NCI-H2171 (cell line): ENCODE results near the gene CCN2.
"Not testable (repeated sequence)": the region's sequence is repeated elsewhere in the genome, so short reads cannot be mapped to it uniquely, and the experiment has no call there.

Experiments
- DNase-seq: peaks from one replicate; lab custom pipeline; 2025; lab: John Stamatoyannopoulos, UW

CCN2 gene

DNA sequence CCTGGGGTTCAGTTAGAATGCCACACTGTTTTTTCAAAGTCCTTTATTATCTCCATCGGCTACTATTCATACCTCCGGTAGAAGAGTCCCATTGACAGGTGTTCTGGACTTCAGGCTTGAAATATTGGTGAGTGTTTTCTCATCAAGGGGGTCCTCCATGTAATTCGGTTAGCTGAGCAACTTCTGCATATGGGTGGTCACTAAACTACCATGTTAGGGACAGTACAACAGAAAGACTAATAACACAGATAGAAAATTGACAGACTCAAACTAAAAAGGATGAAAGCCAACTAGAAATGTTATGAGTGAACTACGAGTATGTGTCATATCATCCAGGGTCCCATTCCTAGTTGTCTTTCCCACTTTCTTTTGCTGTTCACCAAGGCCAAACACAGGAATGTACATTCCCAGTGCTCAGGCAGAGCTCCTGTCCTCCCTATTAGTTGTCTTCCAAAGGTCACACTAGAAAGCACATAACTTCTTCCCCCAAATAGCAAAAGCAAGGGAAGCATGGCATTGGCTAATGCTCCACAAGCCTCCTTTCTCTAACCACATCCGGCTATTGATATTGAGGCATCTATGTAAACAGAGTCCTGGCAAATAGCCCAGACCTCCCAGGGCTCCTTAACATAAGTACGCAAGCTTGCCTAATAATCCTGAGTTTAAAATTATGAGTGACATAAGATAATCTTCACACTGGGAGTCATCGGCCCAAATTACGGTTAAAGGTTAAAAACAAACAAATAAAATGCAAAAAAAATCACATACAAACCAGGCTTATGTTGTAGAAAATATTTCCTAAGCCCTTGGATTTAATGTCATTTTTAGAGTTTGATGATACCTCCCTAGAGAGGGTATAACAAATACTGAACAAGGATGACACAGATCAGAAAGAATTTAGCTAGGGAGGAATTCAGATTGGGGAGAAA lies 13.2 kb downstream of the CCN2 start:
- DNase-seq, result no peak

DNA sequence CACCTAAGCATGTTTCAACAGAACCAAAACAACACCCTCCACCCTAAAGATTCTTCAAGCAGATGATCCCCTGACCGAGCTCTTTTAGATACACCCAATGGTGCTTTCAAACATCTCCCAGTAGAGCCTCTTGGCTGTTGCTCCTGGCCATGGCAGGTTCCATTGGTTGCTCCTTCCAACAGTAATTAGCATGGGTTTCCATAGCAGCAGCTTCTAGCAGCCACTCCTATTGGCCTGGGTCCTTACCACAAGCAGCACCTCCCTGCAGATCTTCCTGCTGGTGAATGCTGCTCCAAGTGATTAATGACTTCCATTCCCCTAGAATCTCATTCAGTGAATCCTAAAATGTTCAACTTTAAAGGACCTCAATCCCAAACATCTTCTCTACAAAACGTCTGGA lies 13.9 kb downstream of the CCN2 start:
- no peak for DNase-seq

DNA sequence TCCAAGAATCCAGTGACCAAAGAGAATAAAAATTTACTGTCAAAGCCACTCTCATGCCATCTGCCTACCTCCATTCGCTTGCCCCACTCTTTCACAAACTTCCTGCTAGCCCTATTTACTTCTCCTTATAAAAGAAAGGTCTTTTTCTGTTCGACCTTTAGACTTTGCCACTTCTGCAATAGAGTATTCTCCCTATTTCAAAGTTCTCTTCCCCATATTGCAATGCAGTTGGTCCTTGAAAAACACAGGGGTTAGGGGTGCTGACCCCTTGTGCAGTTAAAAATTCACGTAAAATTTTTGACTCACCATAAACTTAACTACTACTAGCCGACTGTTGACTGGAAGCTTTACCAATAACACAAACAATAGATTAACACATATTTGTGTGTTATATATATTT lies 15.0 kb downstream of the CCN2 start:
- no peak for DNase-seq

DNA sequence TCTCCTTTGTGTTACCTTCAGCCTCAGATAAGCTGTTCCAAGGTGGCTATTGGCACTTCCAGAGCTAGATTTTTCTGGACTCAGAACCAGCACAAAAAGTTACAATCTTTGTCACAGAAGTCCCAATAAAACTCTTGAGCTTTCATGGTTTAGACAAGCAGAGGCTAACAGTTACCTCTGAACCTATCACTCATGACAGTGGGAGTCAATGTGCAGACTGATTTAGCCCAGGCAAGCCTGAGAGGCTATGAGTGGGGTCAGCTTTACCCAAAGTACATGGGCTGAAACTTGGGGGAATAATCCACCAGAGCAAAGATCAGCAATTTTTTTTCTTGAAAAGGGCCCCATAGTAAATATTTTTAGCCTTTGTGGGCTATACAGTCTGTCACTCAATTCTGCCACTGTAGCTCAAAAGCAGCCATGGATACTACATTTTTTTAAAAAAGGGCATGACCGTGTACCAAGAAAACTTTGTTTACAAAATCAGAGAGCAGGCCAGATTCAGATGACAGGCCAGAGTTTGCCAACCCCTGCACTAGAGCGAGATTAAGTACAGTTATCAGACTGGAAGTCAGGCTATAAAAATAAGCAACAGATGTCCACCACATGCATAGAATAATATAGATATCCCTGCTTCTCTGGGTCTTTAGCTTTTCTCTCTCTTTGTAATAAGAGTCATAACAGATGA lies 20.0 kb downstream of the CCN2 start:
- no peak for DNase-seq

DNA sequence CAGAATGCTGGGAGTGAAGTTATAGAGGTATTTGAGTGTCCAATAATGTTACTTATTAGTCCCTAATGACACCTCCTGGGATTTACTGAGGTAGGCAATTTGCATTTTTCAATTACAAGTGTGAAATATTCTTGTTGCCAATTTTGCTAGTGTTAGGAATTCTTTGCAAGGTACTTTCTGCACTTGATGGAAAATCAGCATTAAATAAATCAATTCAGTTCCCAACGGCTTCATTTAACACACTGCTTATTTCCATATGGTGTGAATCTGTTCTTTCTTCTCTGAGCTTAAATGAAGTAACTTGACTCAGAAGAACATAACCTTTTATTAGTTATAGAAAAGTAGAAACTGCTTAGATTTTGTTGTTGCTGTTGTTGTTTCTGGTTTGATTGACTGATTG lies 21.2 kb downstream of the CCN2 start:
- no peak for DNase-seq

DNA sequence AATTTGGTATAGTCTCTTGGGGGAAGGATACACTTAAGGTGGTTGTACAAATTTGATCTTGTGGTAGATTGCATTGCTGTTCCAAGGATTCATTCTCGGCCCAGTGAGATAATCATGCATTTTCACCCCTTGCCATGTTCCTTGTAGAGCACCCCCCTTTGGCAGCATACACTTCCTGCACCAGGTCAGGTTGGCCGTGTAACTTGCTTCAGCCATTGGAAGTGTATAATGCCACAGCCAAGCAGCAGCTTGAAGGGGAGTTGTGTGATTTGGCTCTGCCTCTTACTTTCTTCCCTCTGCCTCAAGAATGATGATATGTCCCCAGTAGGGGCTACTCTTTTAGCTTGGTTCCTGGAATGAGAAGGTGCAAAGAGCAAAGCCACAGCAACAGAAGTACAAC lies 21.9 kb downstream of the CCN2 start:
- no peak for DNase-seq

DNA sequence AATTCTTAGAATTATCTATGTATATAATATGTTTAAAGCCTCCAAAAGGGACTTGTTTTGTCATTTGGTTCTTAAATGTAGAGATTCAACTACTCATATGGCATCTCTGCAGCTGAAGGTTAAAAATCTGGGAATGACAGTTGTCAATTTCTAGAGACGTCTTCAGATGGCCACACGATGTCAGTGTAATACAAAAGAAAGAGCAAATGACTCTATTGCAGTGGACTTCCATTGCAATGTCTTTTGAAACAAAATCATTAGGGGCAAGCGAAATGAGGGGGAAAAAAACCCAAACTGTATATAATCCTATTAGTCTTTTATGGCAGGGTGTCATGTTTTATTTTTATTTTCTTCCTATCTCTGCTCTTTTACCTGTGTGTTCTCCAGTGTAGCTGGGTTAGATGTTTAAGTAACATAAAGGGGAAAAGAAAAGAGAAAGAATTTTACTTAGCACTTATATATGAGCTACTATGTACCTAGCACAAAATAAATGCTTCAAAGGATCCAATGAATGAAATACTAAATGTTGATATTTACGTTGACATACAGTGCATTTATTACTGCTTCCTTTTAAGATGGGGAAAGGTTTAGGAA lies 26.2 kb downstream of the CCN2 start:
- DNase-seq, result peak; percentile 2

DNA sequence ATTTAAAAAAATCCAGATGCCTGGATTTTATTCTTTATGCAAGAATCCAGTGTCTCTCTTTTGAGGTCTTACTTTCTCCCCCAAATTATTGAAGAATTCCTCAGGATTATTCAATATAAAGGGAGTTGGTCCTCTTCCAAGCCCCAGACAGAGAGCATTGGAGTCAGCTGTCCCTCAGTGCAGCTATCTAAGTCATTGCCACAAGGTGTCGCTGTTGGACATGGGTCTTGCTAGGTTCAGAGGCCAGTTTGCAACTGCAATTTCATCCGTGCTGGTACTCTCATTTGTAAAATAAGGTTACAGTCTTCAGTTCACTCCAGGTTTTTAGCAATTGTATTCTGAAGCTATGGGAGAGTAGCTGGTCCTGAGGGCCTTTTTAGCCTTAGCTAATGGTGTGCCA lies 27.8 kb downstream of the CCN2 start:
- DNase-seq, result peak; percentile 14

DNA sequence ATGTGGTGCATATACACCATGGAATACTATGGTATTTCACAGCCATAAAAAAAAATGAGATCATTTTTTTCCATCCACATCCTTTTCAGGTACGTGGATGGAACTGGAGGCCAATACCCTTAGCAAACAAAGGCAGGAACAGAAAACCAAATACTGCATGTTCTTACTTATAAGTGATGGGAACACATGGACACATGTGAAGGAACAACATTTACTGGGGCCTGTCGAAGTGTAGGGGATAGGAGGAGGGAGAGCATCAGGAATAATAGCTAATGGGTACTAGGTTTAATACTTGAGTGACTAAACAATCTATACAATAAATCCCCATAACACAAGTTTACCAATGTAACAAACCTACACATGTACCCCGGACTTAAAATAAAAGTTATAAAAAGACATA lies 30.5 kb downstream of the CCN2 start:
- no peak for DNase-seq

DNA sequence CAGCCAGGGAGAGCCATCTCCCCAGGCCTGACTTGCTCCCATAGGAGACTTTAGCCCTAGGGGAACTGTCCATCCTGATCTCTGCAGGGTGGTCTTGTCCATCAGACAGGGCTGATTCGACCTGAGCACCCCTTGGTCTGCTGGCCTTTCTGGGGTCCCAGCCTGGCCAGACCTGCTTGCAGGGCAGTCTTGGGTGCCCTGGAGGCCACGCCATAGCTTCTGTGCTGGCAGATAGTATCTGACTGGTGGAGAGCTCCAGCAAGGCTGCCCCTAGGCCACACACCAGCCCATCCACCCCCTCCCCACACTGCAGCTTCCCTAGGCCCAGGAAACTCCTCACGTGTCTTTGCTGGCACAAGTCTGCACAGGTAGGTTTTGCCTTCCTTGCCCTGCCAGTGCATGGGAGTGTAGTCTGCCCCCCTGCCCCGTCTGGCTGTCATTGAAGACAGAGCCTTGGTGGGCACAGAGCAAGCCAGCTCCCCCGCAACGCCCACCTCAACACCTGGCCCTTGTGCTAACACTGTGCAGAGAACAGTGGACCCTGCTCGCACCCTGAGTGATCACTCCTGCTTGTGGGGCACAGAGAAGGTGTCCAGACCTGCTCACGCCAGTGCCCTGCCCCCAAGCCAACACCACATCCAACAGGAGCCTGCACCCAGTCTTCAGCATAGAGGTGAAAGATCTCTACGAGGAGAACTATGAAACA lies 32.4 kb downstream of the CCN2 start:
- DNase-seq, result no peak

DNA sequence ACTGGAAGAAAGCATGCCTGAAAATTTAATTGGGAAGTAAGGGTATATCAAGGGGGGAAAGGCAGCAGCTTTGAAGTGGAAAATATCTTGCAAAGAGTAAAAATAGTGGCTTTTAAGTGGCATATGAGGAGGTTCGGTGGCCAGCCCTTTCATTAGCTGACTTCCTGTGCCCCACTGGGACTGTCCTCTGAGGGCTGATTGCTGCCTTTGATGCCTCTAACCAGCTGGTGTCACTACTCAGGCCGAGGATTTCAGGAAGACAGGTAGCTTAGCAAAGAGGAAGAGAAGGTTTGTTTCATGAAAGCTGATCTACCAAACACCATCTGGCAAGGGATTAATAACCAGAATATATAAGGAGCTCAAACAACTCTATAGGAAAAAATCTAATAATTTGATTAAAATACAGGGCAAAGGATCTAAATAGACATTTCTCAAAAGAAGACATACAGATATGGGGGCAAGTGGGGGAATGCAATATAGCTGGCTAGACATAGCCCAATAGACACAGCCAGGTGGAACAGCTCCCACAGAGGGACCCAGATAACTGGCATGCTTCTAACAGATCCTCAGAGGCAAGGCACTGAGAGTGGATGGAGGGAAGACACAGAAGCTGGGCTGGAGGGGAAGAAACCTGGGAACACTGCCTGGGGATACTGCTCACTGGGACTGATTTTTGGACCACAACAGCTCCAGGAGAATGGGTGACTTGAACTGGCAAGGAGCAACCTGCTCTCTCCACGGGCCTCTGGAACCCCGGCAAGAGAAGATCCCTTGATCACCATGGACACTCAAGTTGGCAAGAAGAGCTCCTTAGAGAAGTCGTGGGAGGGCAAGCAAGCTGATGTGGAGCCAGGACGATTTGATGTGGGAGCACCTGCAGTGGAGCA lies 33.2 kb downstream of the CCN2 start:
- no peak for DNase-seq

DNA sequence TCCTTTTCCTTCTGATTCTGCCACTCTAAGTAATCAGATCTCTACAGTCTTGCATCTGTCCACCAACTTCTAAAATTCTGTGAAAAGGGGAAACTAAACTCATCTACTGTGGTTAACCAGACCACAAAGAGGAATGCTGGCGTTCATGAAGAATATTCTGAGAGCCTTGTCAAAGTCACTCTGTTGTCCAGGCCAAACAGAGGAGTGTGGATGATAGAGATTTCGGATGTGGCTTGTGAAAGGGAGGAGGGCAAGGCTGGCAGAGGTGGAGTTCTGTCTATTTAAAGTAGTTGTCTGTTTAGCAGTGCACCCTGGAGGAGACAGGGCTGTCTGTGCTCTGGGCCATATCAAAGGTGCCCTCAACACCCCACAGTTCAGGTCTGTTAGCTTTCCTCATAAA lies 33.9 kb downstream of the CCN2 start:
- no peak for DNase-seq

DNA sequence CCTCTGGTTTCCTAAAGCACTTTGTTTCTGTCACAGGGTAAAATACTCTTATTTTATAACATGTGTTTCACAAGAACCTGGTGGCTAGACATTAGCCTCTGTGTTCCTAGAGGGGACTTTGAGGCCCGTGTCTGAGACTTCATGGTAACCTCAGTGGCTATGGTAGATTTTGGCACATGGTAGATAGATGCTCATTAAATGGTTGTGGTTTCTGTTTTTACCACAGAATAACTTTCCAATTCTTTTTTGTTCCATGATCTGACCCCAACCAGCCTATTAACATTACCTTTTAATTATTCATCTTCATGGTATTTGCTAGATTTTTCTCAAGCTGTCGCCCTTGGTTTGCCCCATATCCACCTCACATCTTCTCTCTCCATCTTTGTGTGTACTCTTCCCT lies 34.3 kb downstream of the CCN2 start:
- no peak for DNase-seq

DNA sequence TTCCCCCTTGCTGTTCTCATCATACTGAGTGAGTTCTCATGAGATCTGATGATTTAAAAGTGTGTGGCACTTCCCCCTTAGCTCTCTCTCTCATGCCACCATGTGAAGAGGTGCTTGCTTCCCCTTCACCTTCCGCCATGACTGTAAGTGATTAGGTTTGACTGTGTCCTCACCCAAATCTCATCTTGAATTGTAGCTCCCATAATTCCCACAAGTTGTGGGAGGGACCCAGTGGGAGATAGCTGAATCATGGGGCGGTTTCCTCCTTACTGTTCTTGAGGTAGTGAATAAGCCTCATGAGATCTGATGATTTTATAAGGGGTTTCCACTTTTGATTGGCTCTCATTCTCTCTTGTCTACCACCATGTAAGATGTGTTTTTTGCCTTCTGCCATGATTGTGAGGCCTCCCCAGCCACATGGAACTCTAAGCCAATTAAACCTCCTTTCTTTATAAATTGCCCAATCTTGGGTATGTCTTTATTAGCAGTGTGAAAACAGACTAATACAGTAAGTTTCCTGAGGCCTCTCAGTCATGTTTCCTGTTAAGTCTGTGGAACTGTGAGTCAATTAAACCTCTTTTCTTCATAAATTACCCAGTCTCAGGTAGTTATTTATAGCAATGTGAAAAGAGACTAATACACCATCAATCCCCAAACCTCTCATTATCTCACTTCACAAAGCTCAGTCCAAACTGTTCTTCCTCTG lies 34.9 kb downstream of the CCN2 start:
- not testable (repeated sequence) for DNase-seq

DNA sequence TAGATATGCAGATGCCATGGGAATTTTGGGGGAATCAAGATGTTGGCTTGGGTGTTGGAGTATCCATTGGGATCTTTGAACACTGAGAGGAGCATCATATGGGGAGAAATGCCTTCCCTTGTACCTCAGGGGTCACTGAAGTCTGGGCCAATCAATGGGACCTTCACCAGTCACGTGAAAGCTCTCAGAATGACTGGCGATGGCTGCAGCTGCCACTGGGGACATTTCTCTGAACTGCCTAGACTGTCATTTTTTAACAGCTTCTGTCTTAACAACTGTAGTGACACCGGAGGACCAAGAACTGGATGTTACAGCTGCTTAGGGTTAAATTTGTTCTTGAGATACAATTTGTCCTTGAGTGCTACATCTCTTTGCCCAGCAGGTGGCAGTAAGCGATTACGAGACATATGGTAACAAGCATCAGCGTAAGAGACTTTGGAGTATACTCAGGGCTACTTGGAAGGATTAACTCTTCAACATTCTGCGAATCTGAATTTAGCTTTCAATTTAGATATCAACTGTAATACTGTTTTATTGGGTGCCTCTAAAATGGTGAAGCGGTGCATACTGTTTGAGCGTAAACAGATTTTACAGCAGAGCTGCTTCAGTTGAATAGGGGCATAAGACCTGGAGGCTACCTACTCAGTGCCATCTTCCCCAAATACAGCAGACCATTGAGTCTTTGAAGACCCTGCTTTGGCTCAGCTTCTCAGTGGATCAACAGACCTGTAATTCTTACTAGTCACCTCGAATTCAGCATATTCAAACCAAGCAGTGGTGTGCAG lies 36.0 kb downstream of the CCN2 start:
- DNase-seq, result peak; percentile 18

DNA sequence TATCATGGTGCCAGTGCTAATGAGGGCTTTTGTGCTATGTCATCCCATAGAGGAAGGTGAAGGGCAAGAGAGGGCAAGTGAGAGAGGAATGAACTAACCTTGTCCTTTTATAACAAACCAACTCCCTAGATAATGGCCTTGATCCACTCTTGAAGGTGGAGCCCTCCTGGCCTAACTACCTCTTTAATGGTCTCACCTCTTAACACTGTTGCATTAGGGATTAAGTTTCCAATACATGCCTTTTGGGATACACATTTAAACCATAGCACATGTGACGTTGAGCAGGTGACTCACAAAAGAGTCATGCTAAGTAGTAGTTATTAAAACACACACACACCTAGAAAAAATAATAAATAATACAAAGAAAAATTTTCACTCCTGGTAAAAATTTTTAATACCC lies 36.9 kb downstream of the CCN2 start:
- DNase-seq, result no peak

DNA sequence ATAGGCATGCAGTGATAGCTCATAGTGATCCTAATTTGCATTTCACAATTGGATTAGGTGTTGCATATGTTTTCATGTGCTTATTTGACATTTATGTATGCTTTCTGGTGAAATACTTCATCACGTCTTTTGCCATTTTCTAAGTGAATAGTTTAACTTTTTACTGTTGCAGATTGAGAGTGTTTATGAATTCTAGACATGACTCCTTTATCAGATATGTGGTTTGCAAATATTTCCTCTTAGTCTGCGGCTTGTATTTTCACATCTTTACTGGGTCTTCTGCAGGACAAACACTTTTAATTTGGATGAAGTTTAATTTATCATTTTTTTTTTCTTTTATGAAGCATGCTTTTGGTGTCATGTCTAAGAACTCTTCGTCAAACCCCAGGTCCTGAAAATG lies 39.2 kb downstream of the CCN2 start:
- DNase-seq, result no peak

DNA sequence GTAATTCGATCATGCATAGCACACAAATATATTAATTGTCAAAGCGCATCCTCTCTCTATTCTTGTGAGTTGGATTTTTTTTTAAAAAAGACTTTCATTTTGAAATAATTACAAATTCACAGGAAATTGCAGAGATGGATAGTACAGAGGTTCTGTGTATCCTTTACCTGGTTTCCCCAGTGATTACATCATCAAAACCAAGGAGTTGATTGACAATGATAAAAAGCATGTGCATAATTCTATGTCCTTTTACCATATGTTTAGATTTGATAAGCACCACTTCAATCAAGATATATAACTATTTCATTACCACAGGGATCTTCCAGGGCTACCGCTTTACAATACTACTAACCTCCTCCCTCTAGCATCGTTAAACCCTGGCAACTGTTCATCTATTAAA lies 40.2 kb downstream of the CCN2 start:
- no peak for DNase-seq

DNA sequence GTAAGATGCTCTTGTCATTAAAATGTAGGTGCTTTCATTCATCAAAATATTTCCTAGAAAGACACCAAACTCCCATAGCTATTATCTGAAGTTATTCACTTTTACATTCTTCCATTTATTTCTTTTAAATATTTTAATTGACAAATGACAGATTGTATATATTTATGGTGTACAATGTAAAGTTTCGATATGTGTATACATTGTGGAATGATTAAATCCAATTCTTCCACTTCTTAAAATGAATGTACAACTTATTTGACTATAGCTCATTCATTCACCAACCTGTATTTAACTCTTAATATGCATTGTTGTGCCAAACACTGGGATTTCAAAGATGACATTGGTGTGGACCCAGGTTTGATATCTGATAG lies 41.0 kb downstream of the CCN2 start:
- no peak for DNase-seq
